HT1080 (cell line): ENCODE measurements around the gene CRAT. TPM values are rescaled to one million over a fixed set of nuclear protein-coding genes. Genes with fewer than 3 reads are reported as not detected.

ENCODE experiments used
- DNase-seq: peaks from one replicate; pipeline ENCODE4 v3.0.0-alpha.2; 2015; ENCODE audit warnings: low read depth
- total RNA-seq: library from RNA; depleted of rRNA; stranded (reverse); fragments of >200 nt; shearing (Covaris generic); gene quantifications from 2 replicates; pipeline ENCODE4 v1.2.3, GENCODE V29; 2014

Gene CRAT
- total RNA-seq, 1 experiment from 2014 or later = 18.4 TPM

GRCh38 chr9:129111528-129112151 is 1.0 kb upstream of the CRAT start:
- DNase-seq = peak; percentile 34

GRCh38 chr9:129109952-129110739 is 447 bp downstream of the CRAT start:
- peak; percentile 13 for DNase-seq

GRCh38 chr9:129109537-129109903 is 1.1 kb downstream of the CRAT start:
- no peak for DNase-seq

- no peak for DNase-seq
Measured at GRCh38 chr9:129108805-129109536, 1.6 kb downstream of the CRAT start.

- DNase-seq = no peak
Measured at GRCh38 chr9:129108083-129108804, 2.3 kb downstream of the CRAT start.

GRCh38 chr9:129107651-129108050 is 2.9 kb downstream of the CRAT start:
- no peak for DNase-seq

GRCh38 chr9:129105857-129106694 is 4.5 kb downstream of the CRAT start:
- no peak for DNase-seq

- DNase-seq = no peak
Measured at GRCh38 chr9:129104051-129104450, 6.5 kb downstream of the CRAT start.

- DNase-seq = no peak
Measured at GRCh38 chr9:129103595-129103965, 7.0 kb downstream of the CRAT start.

- peak; percentile 36 for DNase-seq
Measured at GRCh38 chr9:129102791-129103594, 7.6 kb downstream of the CRAT start.

GRCh38 chr9:129102095-129102525 is 8.5 kb downstream of the CRAT start:
- DNase-seq = no peak

- no peak for DNase-seq
Measured at GRCh38 chr9:129101279-129101678, 9.3 kb downstream of the CRAT start.

GRCh38 chr9:129100383-129101169 is 10.0 kb downstream of the CRAT start:
- no peak for DNase-seq

- no peak for DNase-seq
Measured at GRCh38 chr9:129098328-129098727, 12.3 kb downstream of the CRAT start.

GRCh38 chr9:129097671-129098306 is 12.8 kb downstream of the CRAT start:
- DNase-seq = no peak

- DNase-seq = no peak
Measured at GRCh38 chr9:129095908-129096307, 14.7 kb downstream of the CRAT start.

GRCh38 chr9:129095170-129095667 is 15.4 kb downstream of the CRAT start:
- DNase-seq = no peak
